HG03565 (cell line): ENCODE results near the gene KLF12.
A peak's percentile ranks its signal among the peaks of the same experiment; 100 is the strongest.

Experiments
- ATAC-seq: cut with Tn5 transposase; IDR thresholded peaks from one replicate; pipeline ENCODE4 v1.9.1; 2021; ENCODE audit warnings: mild to moderate bottlenecking, moderate library complexity; ENCODE audit not compliant: unreplicated experiment

Gene KLF12

DNA sequence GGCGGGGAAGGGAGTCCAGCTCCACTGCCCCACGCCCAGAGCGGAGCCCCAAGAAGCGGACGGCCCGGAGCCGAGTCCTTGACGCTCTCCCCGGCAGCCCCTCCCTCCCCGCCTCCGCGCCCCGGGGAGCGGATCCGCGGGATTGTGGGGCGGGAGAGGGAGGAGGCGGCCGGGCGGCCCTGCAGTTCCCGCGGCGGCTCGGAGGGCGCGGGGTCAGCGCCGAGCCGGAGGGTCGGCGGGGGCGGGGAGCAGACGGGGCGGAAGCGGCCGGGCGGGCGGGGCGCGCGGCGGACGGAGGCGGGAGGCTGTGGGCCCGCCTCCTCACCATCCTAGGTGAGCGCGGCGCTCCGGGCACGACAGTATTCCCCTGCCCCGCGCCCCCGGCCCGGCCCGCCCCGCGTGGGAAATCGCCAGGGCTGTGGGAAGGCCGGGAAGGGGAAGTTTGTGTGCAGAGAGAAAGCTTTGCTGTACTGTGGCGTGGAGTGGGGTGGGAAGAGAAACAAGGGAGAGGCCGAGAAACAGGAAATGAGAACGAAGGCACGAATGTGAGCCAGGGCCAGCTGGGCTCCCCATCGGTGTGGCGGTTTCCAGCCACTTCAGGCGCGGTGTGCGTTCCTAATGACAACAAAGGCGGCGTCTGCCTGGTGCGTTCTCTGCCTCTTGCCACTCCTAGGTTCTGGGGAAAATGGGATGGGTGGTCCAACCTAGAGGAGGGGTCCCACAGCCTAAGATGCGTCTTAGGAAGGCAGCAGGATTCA lies 1.3 kb upstream of the KLF12 start:
- peak; percentile 32 for ATAC-seq

GRCh38 chr13:74134777-74135325 lies 647 bp upstream of the KLF12 start:
- ATAC-seq, result peak; percentile 12

- peak; percentile 31 for ATAC-seq
Measured at GRCh38 chr13:74133657-74134201, 475 bp downstream of the KLF12 start.

- no peak for ATAC-seq
Measured at GRCh38 chr13:74132776-74133656, 1.2 kb downstream of the KLF12 start.

- no peak for ATAC-seq
Measured at GRCh38 chr13:74132152-74132775, 1.9 kb downstream of the KLF12 start.

DNA sequence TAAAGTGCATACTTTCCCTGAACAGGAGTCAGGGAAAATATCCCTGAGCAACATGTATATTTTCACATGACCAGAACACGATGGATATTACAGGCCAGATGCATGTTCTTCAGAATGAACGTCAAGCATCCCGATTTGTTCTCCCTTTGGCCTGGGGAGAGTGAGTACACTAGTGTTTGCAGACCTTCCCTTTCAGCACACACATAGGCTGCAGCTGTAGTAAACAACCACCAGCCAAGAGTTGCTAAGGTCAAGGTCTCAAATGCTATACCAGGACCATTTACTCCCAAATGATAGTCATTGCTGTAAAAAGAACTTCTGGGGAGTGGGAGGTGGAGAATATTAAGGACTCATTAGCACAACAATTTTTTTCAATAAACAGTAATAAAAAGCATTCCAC lies 3.0 kb downstream of the KLF12 start:
- no peak for ATAC-seq

- no peak for ATAC-seq
Measured at GRCh38 chr13:74129500-74130191, 4.6 kb downstream of the KLF12 start.

DNA sequence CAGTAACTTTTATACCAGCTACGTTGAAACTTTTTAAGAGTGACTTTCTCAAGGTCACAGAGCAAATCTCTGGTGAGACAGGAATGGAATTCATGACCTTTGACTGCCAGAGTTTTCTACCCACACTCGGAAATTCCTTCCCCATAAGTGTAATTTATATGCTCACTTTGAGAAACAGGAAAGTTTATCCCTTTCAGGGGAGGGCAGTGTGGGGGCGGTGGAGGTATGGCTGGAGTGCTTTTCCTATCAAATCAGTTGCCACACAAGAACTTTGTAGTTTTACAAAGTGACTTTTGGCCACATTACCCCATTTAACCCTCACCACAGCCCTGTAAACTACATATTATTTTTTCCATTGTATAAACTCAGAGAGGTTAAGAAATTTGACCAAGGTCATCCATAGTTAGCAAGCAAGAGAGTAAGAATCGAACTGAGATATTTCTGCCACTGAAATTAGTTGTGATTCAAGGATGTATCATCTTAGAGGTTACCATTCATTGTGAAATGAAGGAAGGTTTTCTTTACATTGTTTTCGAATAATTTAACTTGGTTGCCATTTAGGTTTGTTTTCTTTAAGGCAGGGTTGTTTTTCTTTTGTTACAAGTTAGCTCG lies 5.9 kb downstream of the KLF12 start:
- ATAC-seq, result no peak

GRCh38 chr13:74118328-74118727 lies 15.9 kb downstream of the KLF12 start:
- ATAC-seq, result no peak

DNA sequence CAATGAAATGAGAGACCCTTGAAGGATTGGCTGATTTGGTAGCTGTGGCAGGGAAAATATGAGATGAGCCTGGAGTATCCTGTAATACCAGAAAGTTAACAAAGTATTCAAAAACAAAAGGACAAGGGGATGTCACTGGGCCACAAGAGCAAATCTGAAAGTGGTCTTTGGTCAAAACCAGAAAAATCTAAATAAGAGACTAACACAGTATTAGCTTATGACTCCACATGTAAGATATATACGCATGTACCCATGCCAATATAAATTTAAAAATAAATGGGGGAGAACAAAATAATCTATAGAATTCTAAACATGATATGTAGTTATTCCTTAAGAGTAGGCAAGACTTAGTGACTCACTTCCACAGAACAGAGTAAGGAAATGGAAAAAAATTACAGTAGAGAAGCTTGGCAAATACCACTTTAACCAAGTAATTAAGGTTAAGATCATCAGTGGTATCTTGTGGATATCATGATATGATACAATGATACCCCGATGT lies 16.9 kb downstream of the KLF12 start:
- no peak for ATAC-seq

GRCh38 chr13:74115133-74115532 lies 19.1 kb downstream of the KLF12 start:
- ATAC-seq, result no peak

GRCh38 chr13:74114641-74115040 lies 19.6 kb downstream of the KLF12 start:
- ATAC-seq, result no peak

- no peak for ATAC-seq
Measured at GRCh38 chr13:74114202-74114601, 20.0 kb downstream of the KLF12 start.

DNA sequence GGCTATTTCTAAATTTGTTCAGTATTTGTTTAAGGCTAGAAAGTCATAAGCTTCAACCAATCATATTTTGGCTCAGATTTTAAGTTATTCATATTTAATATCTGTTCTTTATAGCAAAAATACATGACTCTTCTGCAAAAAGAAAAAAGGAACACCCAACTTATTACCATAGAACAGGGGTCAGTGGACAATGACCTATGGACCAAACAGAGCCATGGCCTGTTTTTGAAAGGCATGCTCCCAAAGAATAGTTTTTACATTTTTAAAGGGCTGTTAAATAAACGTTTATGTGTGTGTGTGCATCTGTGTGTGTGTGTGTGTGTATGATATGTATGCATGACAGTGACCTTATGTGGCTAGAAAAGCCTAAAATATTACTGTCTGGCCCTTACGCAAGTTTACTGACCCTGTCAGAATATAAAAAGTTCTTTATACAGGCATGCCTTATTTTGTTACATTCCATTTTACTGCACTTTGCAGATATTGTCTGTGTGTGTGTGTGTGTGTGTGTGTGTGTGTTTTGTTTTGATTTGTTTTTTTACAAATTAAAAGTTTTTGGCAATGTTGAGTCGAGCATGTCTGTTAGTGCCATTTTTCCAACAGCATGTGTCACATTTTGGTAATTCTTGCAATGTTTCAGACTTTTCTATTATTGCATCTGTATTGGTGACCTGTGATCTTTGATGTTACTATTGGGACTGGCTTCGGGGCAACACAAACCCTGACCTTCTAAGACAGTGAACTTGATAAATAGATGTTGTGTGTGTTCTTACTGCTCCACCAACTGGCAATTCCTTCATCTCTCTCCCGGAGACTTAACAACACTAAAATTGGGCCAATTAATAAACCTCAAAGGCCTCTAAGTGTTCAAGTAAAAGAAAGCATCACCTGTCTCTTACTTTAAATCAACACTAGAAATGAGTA lies 22.0 kb downstream of the KLF12 start:
- ATAC-seq, result no peak

DNA sequence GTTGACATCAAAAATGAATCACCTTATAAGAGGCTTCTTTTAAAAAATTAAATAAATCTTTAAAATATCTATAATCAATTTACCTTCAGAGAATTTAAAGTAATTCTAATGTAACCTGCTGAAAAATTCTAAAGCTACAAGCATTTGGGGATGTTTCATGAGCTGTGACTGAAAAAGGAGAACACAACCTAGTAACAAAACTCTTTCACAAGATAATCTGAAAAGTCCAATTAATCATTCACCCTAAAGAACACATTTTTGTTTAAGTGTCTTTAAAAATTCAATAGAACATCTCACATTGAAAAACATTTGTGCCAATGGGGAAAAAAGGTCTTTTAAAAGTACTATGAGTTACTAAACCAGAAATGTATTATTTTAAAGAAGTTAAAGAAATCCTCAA lies 22.8 kb downstream of the KLF12 start:
- no peak for ATAC-seq

- no peak for ATAC-seq
Measured at GRCh38 chr13:74110053-74110452, 24.2 kb downstream of the KLF12 start.

GRCh38 chr13:74107598-74107997 lies 26.6 kb downstream of the KLF12 start:
- no peak for ATAC-seq

DNA sequence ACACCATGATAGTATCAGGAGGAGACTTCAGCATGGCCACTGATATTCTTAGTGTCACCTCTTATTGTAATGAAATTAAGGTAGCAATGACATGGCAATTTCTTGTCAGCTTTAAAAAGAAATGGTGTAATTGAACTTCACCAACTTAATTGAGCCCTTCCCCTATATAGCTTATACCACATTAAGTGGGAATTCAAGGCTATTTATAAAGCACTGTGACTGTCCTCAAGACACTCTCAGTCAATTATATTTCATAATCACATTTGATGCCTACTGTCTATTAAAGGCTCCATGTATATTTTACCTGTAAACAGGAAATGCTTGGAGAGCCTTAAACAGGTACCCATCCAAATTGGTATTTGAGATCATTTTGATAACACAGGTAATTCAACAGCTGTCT lies 28.3 kb downstream of the KLF12 start:
- no peak for ATAC-seq
